H9 (cell line): Measurements from ENCODE around the gene ATP1A4. TPM values are rescaled to one million over a fixed set of nuclear protein-coding genes. Genes with fewer than 3 reads are reported as not detected.

ENCODE experiments used
- DNase-seq: peaks from one replicate; pipeline ENCODE4 v3.0.0-alpha.2; 2017
- H2AFZ ChIP-seq: one replicate; pipeline ENCODE4 v1.6.1; 2013; ENCODE audit warnings: mild to moderate bottlenecking, low read length, control low read depth, moderate library complexity
- H2AK5ac ChIP-seq: 2 replicates; pipeline ENCODE4 v1.6.1; 2013; ENCODE audit warnings: low read length, control low read depth, mixed read lengths; ENCODE audit not compliant: insufficient read length
- H2BK120ac ChIP-seq: one replicate; pipeline ENCODE4 v1.6.1; 2013; ENCODE audit warnings: low read depth, mild to moderate bottlenecking, low read length, control low read depth, inconsistent platforms; ENCODE audit not compliant: poor library complexity, severe bottlenecking
- H2BK12ac ChIP-seq: 2 replicates; pipeline ENCODE4 v1.6.1; 2013; ENCODE audit warnings: low read length, control low read depth, mixed read lengths, low read depth; ENCODE audit not compliant: insufficient read length
- H2BK15ac ChIP-seq: 2 replicates; pipeline ENCODE4 v1.6.1; 2013; ENCODE audit warnings: low read depth, low read length, control low read depth
- H2BK20ac ChIP-seq: one replicate; pipeline ENCODE4 v1.6.1; 2013; ENCODE audit warnings: low read depth, mild to moderate bottlenecking, low read length, control low read depth, inconsistent platforms; ENCODE audit not compliant: poor library complexity, severe bottlenecking
- H2BK5ac ChIP-seq: 2 replicates; pipeline ENCODE4 v1.6.1; 2013; ENCODE audit warnings: low read length, control low read depth, mixed read lengths; ENCODE audit not compliant: insufficient read length
- H3K14ac ChIP-seq: 2 replicates; pipeline ENCODE4 v1.6.1; 2013; ENCODE audit warnings: low read length, control low read depth; ENCODE audit not compliant: insufficient read depth
- H3K18ac ChIP-seq: 2 replicates; pipeline ENCODE4 v1.6.1; 2013; ENCODE audit warnings: low read depth, mild to moderate bottlenecking, mixed read lengths, low read length, control low read depth; ENCODE audit not compliant: insufficient read length
- H3K23ac ChIP-seq: 2 replicates; pipeline ENCODE4 v1.6.1; 2013; ENCODE audit warnings: low read length, control low read depth, mixed read lengths, low read depth; ENCODE audit not compliant: insufficient read length
- H3K23me2 ChIP-seq: 2 replicates; pipeline ENCODE4 v1.6.1; 2013; ENCODE audit warnings: low read depth, mild to moderate bottlenecking, mixed read lengths, low read length, control low read depth; ENCODE audit not compliant: insufficient read length, poor library complexity, severe bottlenecking
- H3K27ac ChIP-seq: 2 replicates; pipeline ENCODE4 v1.5.1; 2013; ENCODE audit warnings: low read length, control low read depth, mixed read lengths, low read depth; ENCODE audit not compliant: insufficient read length
- H3K27me3 ChIP-seq: 2 replicates; pipeline ENCODE4 v1.6.1; 2013; ENCODE audit warnings: low read length, control low read depth, inconsistent platforms; ENCODE audit not compliant: insufficient read depth
- H3K4ac ChIP-seq: 2 replicates; pipeline ENCODE4 v1.6.1; 2013; ENCODE audit warnings: low read depth, mild to moderate bottlenecking, control low read depth, inconsistent platforms, low read length, moderate library complexity
- H3K4me1 ChIP-seq: 2 replicates; pipeline ENCODE4 v1.6.1; 2013; ENCODE audit warnings: low read length, control low read depth, inconsistent platforms; ENCODE audit not compliant: insufficient read depth
- H3K4me2 ChIP-seq: 2 replicates; pipeline ENCODE4 v1.6.1; 2013; ENCODE audit warnings: low read length, control low read depth, mixed read lengths; ENCODE audit not compliant: insufficient read length, insufficient read depth
- H3K56ac ChIP-seq: 2 replicates; pipeline ENCODE4 v1.6.1; 2013; ENCODE audit warnings: low read depth, mild to moderate bottlenecking, mixed read lengths, low read length, control low read depth; ENCODE audit not compliant: insufficient read length
- H3K79me1 ChIP-seq: 2 replicates; pipeline ENCODE4 v1.6.1; 2013; ENCODE audit warnings: low read depth, mild to moderate bottlenecking, moderate library complexity, low read length, control low read depth, inconsistent platforms; ENCODE audit not compliant: insufficient read depth, poor library complexity, severe bottlenecking
- H3K79me2 ChIP-seq: 2 replicates; pipeline ENCODE4 v1.6.1; 2013; ENCODE audit warnings: low read length, control low read depth, inconsistent platforms; ENCODE audit not compliant: insufficient read depth
- H3K9ac ChIP-seq: 2 replicates; pipeline ENCODE4 v1.6.1; 2013; ENCODE audit warnings: low read length, control low read depth, mixed read lengths; ENCODE audit not compliant: insufficient read length; ENCODE audit errors: extremely low read depth
- H3K9me3 ChIP-seq: one replicate; pipeline ENCODE4 v1.6.1; 2013; ENCODE audit warnings: low read depth, low read length, inconsistent platforms; ENCODE audit not compliant: control insufficient read depth
- H3T11ph ChIP-seq: one replicate; pipeline ENCODE4 v1.6.1; 2013; ENCODE audit warnings: mild to moderate bottlenecking, low read length, control low read depth, inconsistent platforms
- H4K20me1 ChIP-seq: one replicate; pipeline ENCODE4 v1.6.1; 2013; ENCODE audit not compliant: control insufficient read depth, insufficient read length, insufficient read depth
- H4K5ac ChIP-seq: 2 replicates; pipeline ENCODE4 v1.6.1; 2013; ENCODE audit warnings: low read depth, mild to moderate bottlenecking, mixed read lengths, low read length, control low read depth; ENCODE audit not compliant: insufficient read length
- H4K8ac ChIP-seq: replicated peaks from 2 replicates; pipeline ENCODE4 v1.6.1; 2013; ENCODE audit warnings: low read length, control low read depth, mixed read lengths, low read depth; ENCODE audit not compliant: insufficient read length
- H4K91ac ChIP-seq: 2 replicates; pipeline ENCODE4 v1.6.1; 2013; ENCODE audit warnings: low read depth, mild to moderate bottlenecking, moderate library complexity, mixed read lengths, low read length, control low read depth; ENCODE audit not compliant: insufficient read length
- H3K27ac Mint-ChIP-seq, 3 experiments: 2 replicates in 2 of 3; 3 replicates in 1 of 3; pipeline ENCODE4 v1.8.0; 2020 to 2021; ENCODE audit warnings: mixed read lengths in 3 of 3, mild to moderate bottlenecking in 1 of 3, moderate library complexity in 1 of 3
- H3K27me3 Mint-ChIP-seq: 2 replicates; pipeline ENCODE4 v1.8.0; 2021; ENCODE audit warnings: low read depth, mild to moderate bottlenecking, moderate library complexity, mixed read lengths
- H3K36me3 Mint-ChIP-seq, 3 experiments: 2 replicates in 2 of 3; 3 replicates in 1 of 3; pipeline ENCODE4 v1.8.0; 2020 to 2021; ENCODE audit warnings: low read depth in 3 of 3, mixed read lengths in 3 of 3; ENCODE audit not compliant: insufficient read depth in 1 of 3
- H3K4me1 Mint-ChIP-seq, 2 experiments: 2 replicates each; pipeline ENCODE4 v1.8.0; 2020; ENCODE audit warnings: mixed read lengths in 2 of 2
- H3K4me3 Mint-ChIP-seq, 2 experiments: 2 replicates in 1 of 2; 3 replicates in 1 of 2; pipeline ENCODE4 v1.8.0; 2020 to 2021; ENCODE audit warnings: mild to moderate bottlenecking in 2 of 2, mixed read lengths in 2 of 2, moderate library complexity in 1 of 2
- H3K9me3 Mint-ChIP-seq, 2 experiments: 2 replicates in 1 of 2; 3 replicates in 1 of 2; pipeline ENCODE4 v1.8.0; 2020; ENCODE audit warnings: mild to moderate bottlenecking in 2 of 2, mixed read lengths in 2 of 2, moderate library complexity in 1 of 2
- CTCF ChIP-seq: fragments of 200-600 bp; sonication (generic); conservative IDR thresholded peaks from 3 replicates; pipeline ENCODE4 v1.8.0; 2021; ENCODE audit warnings: antibody characterized with exemption, mild to moderate bottlenecking
- WGBS: extraction: QIAGEN DNeasy Blood & Tissue Kit; methylation state at CpG from one replicate; pipeline ENCODE4 v1.1.7; 2013; ENCODE audit warnings: missing lambda C conversion rate, low lambda C conversion rate, mixed read lengths; ENCODE audit not compliant: insufficient read length; ENCODE audit errors: extremely low coverage; 5-methylcytosine and 5-hydroxymethylcytosine counted together
- total RNA-seq: library from RNA; stranded (reverse); gene quantifications from 2 replicates; pipeline ENCODE4 v1.2.1, GENCODE V29; 2021

The ATP1A4 gene
- total RNA-seq, 1 experiment from 2014 or later = 0.20 TPM

- Histone ChIP-seq H3K23ac (no peak overlapping the region), H3K56ac (no peak overlapping the region), H3K18ac (no peak overlapping the region), H2BK12ac (no peak overlapping the region), H3K23me2 (no peaks in the 10 kb centered on the region), H2AK5ac (no peak overlapping the region), H4K20me1 (no peaks in the 10 kb centered on the region), H3T11ph (no peak overlapping the region), H4K8ac (no peak overlapping the region), H3K79me1 (no peaks in the 10 kb centered on the region), H2BK5ac (no peak overlapping the region), H2AFZ (no peak overlapping the region), H3K14ac (no peak overlapping the region), H3K27me3 (no peaks in the 10 kb centered on the region), H3K4me2 (no peak overlapping the region), H2BK120ac (no peak overlapping the region), H3K27ac (no peak overlapping the region), H3K9me3 (no peaks in the 10 kb centered on the region), H3K79me2 (no peaks in the 10 kb centered on the region), H3K4me1 (peaks cover 3% of the 10 kb centered on the region; the same call in 1 of the 2 replicates), H4K5ac (no peak overlapping the region), H4K91ac (no peak overlapping the region), H3K9ac (no peak overlapping the region), H3K4ac (no peak overlapping the region), H2BK20ac (no peak overlapping the region), H2BK15ac (no peak overlapping the region)
- no peaks in the 10 kb centered on the region for H3K9me3 Mint-ChIP-seq
- H3K27me3 Mint-ChIP-seq = peaks cover 25% of the 10 kb centered on the region
- WGBS = no CpG with 5 or more reads among the region's 7 CpGs
- no peak for TF ChIP-seq CTCF
- DNase-seq = no peak
- peaks cover 9 to 11% of the 10 kb centered on the region in 2 experiments; a peak in 3 of 4 replicates for H3K4me1 Mint-ChIP-seq
- H3K27ac Mint-ChIP-seq = no peak overlapping the region
- H3K4me3 Mint-ChIP-seq = no peak overlapping the region
- no peaks in the 10 kb centered on the region; a peak in 1 of 7 replicates for H3K36me3 Mint-ChIP-seq
These were observed 36.9 kb downstream of the ATP1A4 start for GRCh38 chr1:160188341-160188740.
